H9 (cell line): Measurements from ENCODE around the gene ANKRD39. TPM values are rescaled to one million over a fixed set of nuclear protein-coding genes. Genes with fewer than 3 reads are reported as not detected.

Experiments
- DNase-seq: peaks from one replicate; pipeline ENCODE4 v3.0.0-alpha.2; 2017
- H2AFZ ChIP-seq: one replicate; pipeline ENCODE4 v1.6.1; 2013; ENCODE audit warnings: mild to moderate bottlenecking, low read length, control low read depth, moderate library complexity
- H2AK5ac ChIP-seq: 2 replicates; pipeline ENCODE4 v1.6.1; 2013; ENCODE audit warnings: low read length, control low read depth, mixed read lengths; ENCODE audit not compliant: insufficient read length
- H2BK120ac ChIP-seq: one replicate; pipeline ENCODE4 v1.6.1; 2013; ENCODE audit warnings: low read depth, mild to moderate bottlenecking, low read length, control low read depth, inconsistent platforms; ENCODE audit not compliant: poor library complexity, severe bottlenecking
- H2BK12ac ChIP-seq: 2 replicates; pipeline ENCODE4 v1.6.1; 2013; ENCODE audit warnings: low read length, control low read depth, mixed read lengths, low read depth; ENCODE audit not compliant: insufficient read length
- H2BK15ac ChIP-seq: 2 replicates; pipeline ENCODE4 v1.6.1; 2013; ENCODE audit warnings: low read depth, low read length, control low read depth
- H2BK20ac ChIP-seq: one replicate; pipeline ENCODE4 v1.6.1; 2013; ENCODE audit warnings: low read depth, mild to moderate bottlenecking, low read length, control low read depth, inconsistent platforms; ENCODE audit not compliant: poor library complexity, severe bottlenecking
- H2BK5ac ChIP-seq: 2 replicates; pipeline ENCODE4 v1.6.1; 2013; ENCODE audit warnings: low read length, control low read depth, mixed read lengths; ENCODE audit not compliant: insufficient read length
- H3K14ac ChIP-seq: 2 replicates; pipeline ENCODE4 v1.6.1; 2013; ENCODE audit warnings: low read length, control low read depth; ENCODE audit not compliant: insufficient read depth
- H3K18ac ChIP-seq: 2 replicates; pipeline ENCODE4 v1.6.1; 2013; ENCODE audit warnings: low read depth, mild to moderate bottlenecking, mixed read lengths, low read length, control low read depth; ENCODE audit not compliant: insufficient read length
- H3K23ac ChIP-seq: 2 replicates; pipeline ENCODE4 v1.6.1; 2013; ENCODE audit warnings: low read length, control low read depth, mixed read lengths, low read depth; ENCODE audit not compliant: insufficient read length
- H3K23me2 ChIP-seq: 2 replicates; pipeline ENCODE4 v1.6.1; 2013; ENCODE audit warnings: low read depth, mild to moderate bottlenecking, mixed read lengths, low read length, control low read depth; ENCODE audit not compliant: insufficient read length, poor library complexity, severe bottlenecking
- H3K27ac ChIP-seq: 2 replicates; pipeline ENCODE4 v1.5.1; 2013; ENCODE audit warnings: low read length, control low read depth, mixed read lengths, low read depth; ENCODE audit not compliant: insufficient read length
- H3K27me3 ChIP-seq: 2 replicates; pipeline ENCODE4 v1.6.1; 2013; ENCODE audit warnings: low read length, control low read depth, inconsistent platforms; ENCODE audit not compliant: insufficient read depth
- H3K4ac ChIP-seq: 2 replicates; pipeline ENCODE4 v1.6.1; 2013; ENCODE audit warnings: low read depth, mild to moderate bottlenecking, control low read depth, inconsistent platforms, low read length, moderate library complexity
- H3K4me1 ChIP-seq: 2 replicates; pipeline ENCODE4 v1.6.1; 2013; ENCODE audit warnings: low read length, control low read depth, inconsistent platforms; ENCODE audit not compliant: insufficient read depth
- H3K4me2 ChIP-seq: 2 replicates; pipeline ENCODE4 v1.6.1; 2013; ENCODE audit warnings: low read length, control low read depth, mixed read lengths; ENCODE audit not compliant: insufficient read length, insufficient read depth
- H3K56ac ChIP-seq: 2 replicates; pipeline ENCODE4 v1.6.1; 2013; ENCODE audit warnings: low read depth, mild to moderate bottlenecking, mixed read lengths, low read length, control low read depth; ENCODE audit not compliant: insufficient read length
- H3K79me1 ChIP-seq: 2 replicates; pipeline ENCODE4 v1.6.1; 2013; ENCODE audit warnings: low read depth, mild to moderate bottlenecking, moderate library complexity, low read length, control low read depth, inconsistent platforms; ENCODE audit not compliant: insufficient read depth, poor library complexity, severe bottlenecking
- H3K79me2 ChIP-seq: 2 replicates; pipeline ENCODE4 v1.6.1; 2013; ENCODE audit warnings: low read length, control low read depth, inconsistent platforms; ENCODE audit not compliant: insufficient read depth
- H3K9ac ChIP-seq: 2 replicates; pipeline ENCODE4 v1.6.1; 2013; ENCODE audit warnings: low read length, control low read depth, mixed read lengths; ENCODE audit not compliant: insufficient read length; ENCODE audit errors: extremely low read depth
- H3K9me3 ChIP-seq: one replicate; pipeline ENCODE4 v1.6.1; 2013; ENCODE audit warnings: low read depth, low read length, inconsistent platforms; ENCODE audit not compliant: control insufficient read depth
- H3T11ph ChIP-seq: one replicate; pipeline ENCODE4 v1.6.1; 2013; ENCODE audit warnings: mild to moderate bottlenecking, low read length, control low read depth, inconsistent platforms
- H4K20me1 ChIP-seq: one replicate; pipeline ENCODE4 v1.6.1; 2013; ENCODE audit not compliant: control insufficient read depth, insufficient read length, insufficient read depth
- H4K5ac ChIP-seq: 2 replicates; pipeline ENCODE4 v1.6.1; 2013; ENCODE audit warnings: low read depth, mild to moderate bottlenecking, mixed read lengths, low read length, control low read depth; ENCODE audit not compliant: insufficient read length
- H4K8ac ChIP-seq: replicated peaks from 2 replicates; pipeline ENCODE4 v1.6.1; 2013; ENCODE audit warnings: low read length, control low read depth, mixed read lengths, low read depth; ENCODE audit not compliant: insufficient read length
- H4K91ac ChIP-seq: 2 replicates; pipeline ENCODE4 v1.6.1; 2013; ENCODE audit warnings: low read depth, mild to moderate bottlenecking, moderate library complexity, mixed read lengths, low read length, control low read depth; ENCODE audit not compliant: insufficient read length
- H3K27ac Mint-ChIP-seq, 3 experiments: 2 replicates in 2 of 3; 3 replicates in 1 of 3; pipeline ENCODE4 v1.8.0; 2020 to 2021; ENCODE audit warnings: mixed read lengths in 3 of 3, mild to moderate bottlenecking in 1 of 3, moderate library complexity in 1 of 3
- H3K27me3 Mint-ChIP-seq: 2 replicates; pipeline ENCODE4 v1.8.0; 2021; ENCODE audit warnings: low read depth, mild to moderate bottlenecking, moderate library complexity, mixed read lengths
- H3K36me3 Mint-ChIP-seq, 3 experiments: 2 replicates in 2 of 3; 3 replicates in 1 of 3; pipeline ENCODE4 v1.8.0; 2020 to 2021; ENCODE audit warnings: low read depth in 3 of 3, mixed read lengths in 3 of 3; ENCODE audit not compliant: insufficient read depth in 1 of 3
- H3K4me1 Mint-ChIP-seq, 2 experiments: 2 replicates each; pipeline ENCODE4 v1.8.0; 2020; ENCODE audit warnings: mixed read lengths in 2 of 2
- H3K4me3 Mint-ChIP-seq, 2 experiments: 2 replicates in 1 of 2; 3 replicates in 1 of 2; pipeline ENCODE4 v1.8.0; 2020 to 2021; ENCODE audit warnings: mild to moderate bottlenecking in 2 of 2, mixed read lengths in 2 of 2, moderate library complexity in 1 of 2
- H3K9me3 Mint-ChIP-seq, 2 experiments: 2 replicates in 1 of 2; 3 replicates in 1 of 2; pipeline ENCODE4 v1.8.0; 2020; ENCODE audit warnings: mild to moderate bottlenecking in 2 of 2, mixed read lengths in 2 of 2, moderate library complexity in 1 of 2
- WGBS: extraction: QIAGEN DNeasy Blood & Tissue Kit; methylation state at CpG from one replicate; pipeline ENCODE4 v1.1.7; 2013; ENCODE audit warnings: missing lambda C conversion rate, low lambda C conversion rate, mixed read lengths; ENCODE audit not compliant: insufficient read length; ENCODE audit errors: extremely low coverage; 5-methylcytosine and 5-hydroxymethylcytosine counted together
- total RNA-seq: library from RNA; stranded (reverse); gene quantifications from 2 replicates; pipeline ENCODE4 v1.2.1, GENCODE V29; 2021
- TF ChIP-seq, protein P1 (sequence below): fragments of 200-600 bp; sonication (generic); conservative IDR thresholded peaks from 3 replicates; pipeline ENCODE4 v1.8.0; 2021; ENCODE audit warnings: antibody characterized with exemption, mild to moderate bottlenecking

Gene ANKRD39
- total RNA-seq, 1 experiment from 2014 or later = 13.0 TPM

DNA sequence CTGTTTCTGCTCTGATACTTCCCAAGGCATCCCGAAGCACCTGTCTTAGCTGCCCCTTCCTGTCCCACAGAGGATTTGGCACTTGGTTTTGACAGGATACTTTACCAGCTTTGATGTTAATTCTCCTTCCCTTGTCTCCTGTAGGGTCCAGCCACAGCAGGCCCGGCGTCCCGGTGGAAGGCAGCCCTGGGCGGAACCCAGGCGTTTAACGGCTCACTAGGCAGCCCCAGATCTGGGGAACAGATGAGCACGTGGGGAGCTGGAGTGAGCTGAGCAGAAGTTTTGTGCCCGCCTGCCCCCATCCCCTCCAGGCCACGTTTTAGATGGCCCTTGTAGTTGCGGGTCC, 25.4 kb downstream of the ANKRD39 start:
- H3K27ac ChIP-seq = no peak overlapping the region
- no peaks in the 10 kb centered on the region for H3K4me1 ChIP-seq
- no peak overlapping the region for H2BK12ac ChIP-seq
- H3K9ac ChIP-seq = no peak overlapping the region
- H2BK120ac ChIP-seq = no peak overlapping the region
- peak overlapping the region; percentile 13 for H3K4me2 ChIP-seq
- no peak overlapping the region for H3K18ac ChIP-seq
- peak overlapping the region; percentile 61 to 98 (median 97); a peak in 5 of 7 replicates for H3K27ac Mint-ChIP-seq
- no peaks in the 10 kb centered on the region for H3K27me3 Mint-ChIP-seq
- H3K56ac ChIP-seq = no peak overlapping the region
- H3K23me2 ChIP-seq = no peaks in the 10 kb centered on the region
- H3K27me3 ChIP-seq = no peaks in the 10 kb centered on the region
- H4K8ac ChIP-seq = no peak overlapping the region
- no peak overlapping the region for H2AK5ac ChIP-seq
- no peak overlapping the region for H4K91ac ChIP-seq
- no peak overlapping the region for H3T11ph ChIP-seq
- H2BK5ac ChIP-seq = no peak overlapping the region
- no peak for DNase-seq
- TF ChIP-seq, protein P1, sequence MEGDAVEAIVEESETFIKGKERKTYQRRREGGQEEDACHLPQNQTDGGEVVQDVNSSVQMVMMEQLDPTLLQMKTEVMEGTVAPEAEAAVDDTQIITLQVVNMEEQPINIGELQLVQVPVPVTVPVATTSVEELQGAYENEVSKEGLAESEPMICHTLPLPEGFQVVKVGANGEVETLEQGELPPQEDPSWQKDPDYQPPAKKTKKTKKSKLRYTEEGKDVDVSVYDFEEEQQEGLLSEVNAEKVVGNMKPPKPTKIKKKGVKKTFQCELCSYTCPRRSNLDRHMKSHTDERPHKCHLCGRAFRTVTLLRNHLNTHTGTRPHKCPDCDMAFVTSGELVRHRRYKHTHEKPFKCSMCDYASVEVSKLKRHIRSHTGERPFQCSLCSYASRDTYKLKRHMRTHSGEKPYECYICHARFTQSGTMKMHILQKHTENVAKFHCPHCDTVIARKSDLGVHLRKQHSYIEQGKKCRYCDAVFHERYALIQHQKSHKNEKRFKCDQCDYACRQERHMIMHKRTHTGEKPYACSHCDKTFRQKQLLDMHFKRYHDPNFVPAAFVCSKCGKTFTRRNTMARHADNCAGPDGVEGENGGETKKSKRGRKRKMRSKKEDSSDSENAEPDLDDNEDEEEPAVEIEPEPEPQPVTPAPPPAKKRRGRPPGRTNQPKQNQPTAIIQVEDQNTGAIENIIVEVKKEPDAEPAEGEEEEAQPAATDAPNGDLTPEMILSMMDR = no peak
- no peaks in the 10 kb centered on the region for H3K79me1 ChIP-seq
- no peak overlapping the region for H2BK15ac ChIP-seq
- no peak overlapping the region for H2AFZ ChIP-seq
- H3K4ac ChIP-seq = no peak overlapping the region
- H3K4me3 Mint-ChIP-seq = no peak overlapping the region
- peaks cover 36 to 80% (median 62%) of the 10 kb centered on the region in 3 experiments for H3K36me3 Mint-ChIP-seq
- H4K5ac ChIP-seq = no peak overlapping the region
- peaks cover 21 to 24% of the 10 kb centered on the region in 2 experiments for H3K4me1 Mint-ChIP-seq
- WGBS = no CpG with 5 or more reads among the region's 11 CpGs
- no peak overlapping the region for H3K23ac ChIP-seq
- no peaks in the 10 kb centered on the region for H3K9me3 Mint-ChIP-seq
- no peak overlapping the region for H3K14ac ChIP-seq
- H4K20me1 ChIP-seq = no peaks in the 10 kb centered on the region
- H3K79me2 ChIP-seq = no peaks in the 10 kb centered on the region
- no peaks in the 10 kb centered on the region for H3K9me3 ChIP-seq
- H2BK20ac ChIP-seq = no peak overlapping the region
